ENCODE data around the gene NFIB. TPM values are rescaled to one million over a fixed set of nuclear protein-coding genes. Genes with fewer than 3 reads are reported as not detected.

NFIB gene
- total and polyA plus RNA-seq, 2 of the 8 experiments (the other 6 are each of a cell fraction or from before 2014, with no cell fraction given): 2.6 to 13.1 TPM

- no peak for TF ChIP-seq CHD7 (IDR thresholded peaks at IDR 0.05; ENCODE audit: insufficient replicate concordance, low read length)
- no peak for TF ChIP-seq MAFK (IDR thresholded peaks at IDR 0.05; ENCODE audit: low read depth, low read length)
- TF ChIP-seq TCF12 (IDR thresholded peaks at IDR 0.05; ENCODE audit: low read depth, low read length): no peak
- TF ChIP-seq POLR2A (IDR thresholded peaks at IDR 0.05; ENCODE audit: control extremely low read depth in 1 of 2, low read depth in 2 of 2, low read length in 2 of 2): no peak
- no peak for TF ChIP-seq KDM5A (IDR thresholded peaks at IDR 0.05; ENCODE audit: low read length)
- TF ChIP-seq FOSL1 (IDR thresholded peaks at IDR 0.05; ENCODE audit: insufficient read depth, low read depth, low read length): no peak
- TF ChIP-seq SIRT6 (IDR thresholded peaks at IDR 0.05; ENCODE audit: low read length): no peak
- TF ChIP-seq SP2 (IDR thresholded peaks at IDR 0.05; ENCODE audit: low read length): no peak
These were observed 256.3 kb downstream of the NFIB start (continued) for GRCh38 chr9:14057368-14058324.
